Measurements from ENCODE around the gene SEMA4B. TPM values are rescaled to one million over a fixed set of nuclear protein-coding genes. Genes with fewer than 3 reads are reported as not detected.

The SEMA4B gene
- total and polyA plus RNA-seq, 2 experiments from 2014 or later, result 16.7 to 48.2 TPM

DNA sequence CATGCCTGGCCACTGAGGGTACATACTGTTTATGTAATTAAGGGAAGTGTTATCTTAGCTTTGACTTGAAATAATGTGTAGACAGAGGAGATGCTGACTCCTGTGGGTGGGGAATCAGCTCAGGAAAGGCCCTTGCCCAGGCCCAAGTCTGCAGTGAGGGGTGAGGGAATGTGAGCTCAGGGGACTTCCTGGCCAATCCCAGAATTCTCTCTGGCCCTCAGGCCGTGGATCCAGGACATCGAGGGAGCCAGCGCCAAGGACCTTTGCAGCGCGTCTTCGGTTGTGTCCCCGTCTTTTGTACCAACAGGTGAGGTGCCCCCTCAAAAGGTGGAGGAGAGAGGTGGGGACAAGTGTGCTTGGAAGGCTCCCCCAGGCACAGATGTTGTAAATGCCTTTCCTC lies 26.2 kb downstream of the SEMA4B start:
- Mint-ChIP-seq H3K9me3 (no peaks in the 10 kb centered on the region), H3K27ac (no peak overlapping the region), H3K27me3 (ENCODE audit: insufficient read depth, low read depth, poor library complexity) (peaks cover 8% of the 10 kb centered on the region), H3K4me3 (no peak overlapping the region), H3K36me3 (ENCODE audit: low read depth) (peaks cover 31% of the 10 kb centered on the region), H3K4me1 (peaks cover 2% of the 10 kb centered on the region; the same call in 1 of the 3 replicates)
- H3K9me2 ChIP-seq (ENCODE audit: insufficient read depth), result no peaks in the 10 kb centered on the region
- no peak for ATAC-seq
- H3K4me2 ChIP-seq, result no peak overlapping the region
- H3K4me1 ChIP-seq (ENCODE audit: insufficient read depth), result peaks cover under 1% of the 10 kb centered on the region; the same call in 1 of the 2 replicates
- DNase-seq (ENCODE audit: low spot score), result no peak
- no peaks in the 10 kb centered on the region; the same call in 1 of the 2 replicates for H4K20me1 ChIP-seq (replicated peaks; ENCODE audit: insufficient read depth)
- H3K36me3 ChIP-seq (ENCODE audit: insufficient read depth), result peaks cover 12% of the 10 kb centered on the region
- H3K79me2 ChIP-seq (replicated peaks; ENCODE audit: insufficient read depth), result no peaks in the 10 kb centered on the region
- H3F3A ChIP-seq (replicated peaks; ENCODE audit: low read depth), result no peaks in the 10 kb centered on the region
- no peak overlapping the region for H2AFZ ChIP-seq
- H3K27me3 ChIP-seq (ENCODE audit: insufficient read depth), result no peaks in the 10 kb centered on the region
- no peak for TF ChIP-seq POLR2AphosphoS5 (IDR thresholded peaks at IDR 0.05; ENCODE audit: low read depth)
- TF ChIP-seq CREB1 (CRISPR knock-in tag; IDR thresholded peaks at IDR 0.05; ENCODE audit: low read depth), result no peak
- TF ChIP-seq NANOG (IDR thresholded peaks at IDR 0.05; ENCODE audit: borderline replicate concordance), result no peak
- no peak for TF ChIP-seq STAT1 (IDR thresholded peaks at IDR 0.05; ENCODE audit: unreplicated experiment)
- TF ChIP-seq, protein P1, sequence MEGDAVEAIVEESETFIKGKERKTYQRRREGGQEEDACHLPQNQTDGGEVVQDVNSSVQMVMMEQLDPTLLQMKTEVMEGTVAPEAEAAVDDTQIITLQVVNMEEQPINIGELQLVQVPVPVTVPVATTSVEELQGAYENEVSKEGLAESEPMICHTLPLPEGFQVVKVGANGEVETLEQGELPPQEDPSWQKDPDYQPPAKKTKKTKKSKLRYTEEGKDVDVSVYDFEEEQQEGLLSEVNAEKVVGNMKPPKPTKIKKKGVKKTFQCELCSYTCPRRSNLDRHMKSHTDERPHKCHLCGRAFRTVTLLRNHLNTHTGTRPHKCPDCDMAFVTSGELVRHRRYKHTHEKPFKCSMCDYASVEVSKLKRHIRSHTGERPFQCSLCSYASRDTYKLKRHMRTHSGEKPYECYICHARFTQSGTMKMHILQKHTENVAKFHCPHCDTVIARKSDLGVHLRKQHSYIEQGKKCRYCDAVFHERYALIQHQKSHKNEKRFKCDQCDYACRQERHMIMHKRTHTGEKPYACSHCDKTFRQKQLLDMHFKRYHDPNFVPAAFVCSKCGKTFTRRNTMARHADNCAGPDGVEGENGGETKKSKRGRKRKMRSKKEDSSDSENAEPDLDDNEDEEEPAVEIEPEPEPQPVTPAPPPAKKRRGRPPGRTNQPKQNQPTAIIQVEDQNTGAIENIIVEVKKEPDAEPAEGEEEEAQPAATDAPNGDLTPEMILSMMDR (conservative IDR thresholded peaks at IDR 0.05; ENCODE audit: low read depth in 2 of 2), result no peak
- TF ChIP-seq EZH2phosphoT487 (IDR thresholded peaks at IDR 0.05; ENCODE audit: unreplicated experiment), result no peak
- TF ChIP-seq, protein P2, sequence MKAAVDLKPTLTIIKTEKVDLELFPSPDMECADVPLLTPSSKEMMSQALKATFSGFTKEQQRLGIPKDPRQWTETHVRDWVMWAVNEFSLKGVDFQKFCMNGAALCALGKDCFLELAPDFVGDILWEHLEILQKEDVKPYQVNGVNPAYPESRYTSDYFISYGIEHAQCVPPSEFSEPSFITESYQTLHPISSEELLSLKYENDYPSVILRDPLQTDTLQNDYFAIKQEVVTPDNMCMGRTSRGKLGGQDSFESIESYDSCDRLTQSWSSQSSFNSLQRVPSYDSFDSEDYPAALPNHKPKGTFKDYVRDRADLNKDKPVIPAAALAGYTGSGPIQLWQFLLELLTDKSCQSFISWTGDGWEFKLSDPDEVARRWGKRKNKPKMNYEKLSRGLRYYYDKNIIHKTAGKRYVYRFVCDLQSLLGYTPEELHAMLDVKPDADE (IDR thresholded peaks at IDR 0.05), result no peak
- TF ChIP-seq, protein P3, sequence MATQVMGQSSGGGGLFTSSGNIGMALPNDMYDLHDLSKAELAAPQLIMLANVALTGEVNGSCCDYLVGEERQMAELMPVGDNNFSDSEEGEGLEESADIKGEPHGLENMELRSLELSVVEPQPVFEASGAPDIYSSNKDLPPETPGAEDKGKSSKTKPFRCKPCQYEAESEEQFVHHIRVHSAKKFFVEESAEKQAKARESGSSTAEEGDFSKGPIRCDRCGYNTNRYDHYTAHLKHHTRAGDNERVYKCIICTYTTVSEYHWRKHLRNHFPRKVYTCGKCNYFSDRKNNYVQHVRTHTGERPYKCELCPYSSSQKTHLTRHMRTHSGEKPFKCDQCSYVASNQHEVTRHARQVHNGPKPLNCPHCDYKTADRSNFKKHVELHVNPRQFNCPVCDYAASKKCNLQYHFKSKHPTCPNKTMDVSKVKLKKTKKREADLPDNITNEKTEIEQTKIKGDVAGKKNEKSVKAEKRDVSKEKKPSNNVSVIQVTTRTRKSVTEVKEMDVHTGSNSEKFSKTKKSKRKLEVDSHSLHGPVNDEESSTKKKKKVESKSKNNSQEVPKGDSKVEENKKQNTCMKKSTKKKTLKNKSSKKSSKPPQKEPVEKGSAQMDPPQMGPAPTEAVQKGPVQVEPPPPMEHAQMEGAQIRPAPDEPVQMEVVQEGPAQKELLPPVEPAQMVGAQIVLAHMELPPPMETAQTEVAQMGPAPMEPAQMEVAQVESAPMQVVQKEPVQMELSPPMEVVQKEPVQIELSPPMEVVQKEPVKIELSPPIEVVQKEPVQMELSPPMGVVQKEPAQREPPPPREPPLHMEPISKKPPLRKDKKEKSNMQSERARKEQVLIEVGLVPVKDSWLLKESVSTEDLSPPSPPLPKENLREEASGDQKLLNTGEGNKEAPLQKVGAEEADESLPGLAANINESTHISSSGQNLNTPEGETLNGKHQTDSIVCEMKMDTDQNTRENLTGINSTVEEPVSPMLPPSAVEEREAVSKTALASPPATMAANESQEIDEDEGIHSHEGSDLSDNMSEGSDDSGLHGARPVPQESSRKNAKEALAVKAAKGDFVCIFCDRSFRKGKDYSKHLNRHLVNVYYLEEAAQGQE (IDR thresholded peaks at IDR 0.05; ENCODE audit: unreplicated experiment), result no peak
- TF ChIP-seq, protein P4, sequence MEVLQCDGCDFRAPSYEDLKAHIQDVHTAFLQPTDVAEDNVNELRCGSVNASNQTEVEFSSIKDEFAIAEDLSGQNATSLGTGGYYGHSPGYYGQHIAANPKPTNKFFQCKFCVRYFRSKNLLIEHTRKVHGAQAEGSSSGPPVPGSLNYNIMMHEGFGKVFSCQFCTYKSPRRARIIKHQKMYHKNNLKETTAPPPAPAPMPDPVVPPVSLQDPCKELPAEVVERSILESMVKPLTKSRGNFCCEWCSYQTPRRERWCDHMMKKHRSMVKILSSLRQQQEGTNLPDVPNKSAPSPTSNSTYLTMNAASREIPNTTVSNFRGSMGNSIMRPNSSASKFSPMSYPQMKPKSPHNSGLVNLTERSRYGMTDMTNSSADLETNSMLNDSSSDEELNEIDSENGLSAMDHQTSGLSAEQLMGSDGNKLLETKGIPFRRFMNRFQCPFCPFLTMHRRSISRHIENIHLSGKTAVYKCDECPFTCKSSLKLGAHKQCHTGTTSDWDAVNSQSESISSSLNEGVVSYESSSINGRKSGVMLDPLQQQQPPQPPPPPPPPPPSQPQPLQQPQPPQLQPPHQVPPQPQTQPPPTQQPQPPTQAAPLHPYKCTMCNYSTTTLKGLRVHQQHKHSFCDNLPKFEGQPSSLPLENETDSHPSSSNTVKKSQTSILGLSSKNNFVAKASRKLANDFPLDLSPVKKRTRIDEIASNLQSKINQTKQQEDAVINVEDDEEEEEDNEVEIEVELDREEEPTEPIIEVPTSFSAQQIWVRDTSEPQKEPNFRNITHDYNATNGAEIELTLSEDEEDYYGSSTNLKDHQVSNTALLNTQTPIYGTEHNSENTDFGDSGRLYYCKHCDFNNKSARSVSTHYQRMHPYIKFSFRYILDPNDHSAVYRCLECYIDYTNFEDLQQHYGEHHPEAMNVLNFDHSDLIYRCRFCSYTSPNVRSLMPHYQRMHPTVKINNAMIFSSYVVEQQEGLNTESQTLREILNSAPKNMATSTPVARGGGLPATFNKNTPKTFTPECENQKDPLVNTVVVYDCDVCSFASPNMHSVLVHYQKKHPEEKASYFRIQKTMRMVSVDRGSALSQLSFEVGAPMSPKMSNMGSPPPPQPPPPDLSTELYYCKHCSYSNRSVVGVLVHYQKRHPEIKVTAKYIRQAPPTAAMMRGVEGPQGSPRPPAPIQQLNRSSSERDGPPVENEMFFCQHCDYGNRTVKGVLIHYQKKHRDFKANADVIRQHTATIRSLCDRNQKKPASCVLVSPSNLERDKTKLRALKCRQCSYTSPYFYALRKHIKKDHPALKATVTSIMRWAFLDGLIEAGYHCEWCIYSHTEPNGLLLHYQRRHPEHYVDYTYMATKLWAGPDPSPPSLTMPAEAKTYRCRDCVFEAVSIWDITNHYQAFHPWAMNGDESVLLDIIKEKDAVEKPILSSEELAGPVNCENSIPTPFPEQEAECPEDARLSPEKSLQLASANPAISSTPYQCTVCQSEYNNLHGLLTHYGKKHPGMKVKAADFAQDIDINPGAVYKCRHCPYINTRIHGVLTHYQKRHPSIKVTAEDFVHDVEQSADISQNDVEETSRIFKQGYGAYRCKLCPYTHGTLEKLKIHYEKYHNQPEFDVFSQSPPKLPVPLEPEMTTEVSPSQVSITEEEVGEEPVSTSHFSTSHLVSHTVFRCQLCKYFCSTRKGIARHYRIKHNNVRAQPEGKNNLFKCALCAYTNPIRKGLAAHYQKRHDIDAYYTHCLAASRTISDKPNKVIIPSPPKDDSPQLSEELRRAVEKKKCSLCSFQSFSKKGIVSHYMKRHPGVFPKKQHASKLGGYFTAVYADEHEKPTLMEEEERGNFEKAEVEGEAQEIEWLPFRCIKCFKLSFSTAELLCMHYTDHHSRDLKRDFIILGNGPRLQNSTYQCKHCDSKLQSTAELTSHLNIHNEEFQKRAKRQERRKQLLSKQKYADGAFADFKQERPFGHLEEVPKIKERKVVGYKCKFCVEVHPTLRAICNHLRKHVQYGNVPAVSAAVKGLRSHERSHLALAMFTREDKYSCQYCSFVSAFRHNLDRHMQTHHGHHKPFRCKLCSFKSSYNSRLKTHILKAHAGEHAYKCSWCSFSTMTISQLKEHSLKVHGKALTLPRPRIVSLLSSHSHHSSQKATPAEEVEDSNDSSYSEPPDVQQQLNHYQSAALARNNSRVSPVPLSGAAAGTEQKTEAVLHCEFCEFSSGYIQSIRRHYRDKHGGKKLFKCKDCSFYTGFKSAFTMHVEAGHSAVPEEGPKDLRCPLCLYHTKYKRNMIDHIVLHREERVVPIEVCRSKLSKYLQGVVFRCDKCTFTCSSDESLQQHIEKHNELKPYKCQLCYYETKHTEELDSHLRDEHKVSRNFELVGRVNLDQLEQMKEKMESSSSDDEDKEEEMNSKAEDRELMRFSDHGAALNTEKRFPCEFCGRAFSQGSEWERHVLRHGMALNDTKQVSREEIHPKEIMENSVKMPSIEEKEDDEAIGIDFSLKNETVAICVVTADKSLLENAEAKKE (CRISPR knock-in tag; IDR thresholded peaks at IDR 0.05), result no peak
- TF ChIP-seq JUNB (IDR thresholded peaks at IDR 0.05; ENCODE audit: unreplicated experiment), result no peak
- no peak for TF ChIP-seq EZH2 (IDR thresholded peaks at IDR 0.05; ENCODE audit: low read depth, unreplicated experiment)
- TF ChIP-seq ZNF331 (CRISPR knock-in tag; IDR thresholded peaks at IDR 0.05; ENCODE audit: low read depth), result no peak
- no peak for TF ChIP-seq ZNF114 (CRISPR knock-in tag; IDR thresholded peaks at IDR 0.05)
- H3K4me3 ChIP-seq, result no peak overlapping the region
- no peak overlapping the region for H3K27ac ChIP-seq (ENCODE audit: low read depth)

Data from GM23338 (cell line).